Astrocyte (in vitro differentiated cells and primary cell): ENCODE data around the gene OFD1.

Experiments used
- CTCF ChIP-seq: IDR thresholded peaks from 2 replicates; pipeline ENCODE4 v1.5.1; 2011; ENCODE audit warnings: low read depth, mild to moderate bottlenecking, inconsistent platforms, low read length, moderate library complexity; ENCODE audit not compliant: insufficient read depth
- EZH2 ChIP-seq: IDR thresholded peaks from 2 replicates; pipeline ENCODE4 v1.6.1; 2012; ENCODE audit warnings: mild to moderate bottlenecking, low read length, inconsistent platforms; ENCODE audit not compliant: insufficient read depth

GRCh38 chrX:13791559-13791958 lies 57.0 kb downstream of the OFD1 start:
- TF ChIP-seq EZH2 (no peak), CTCF (no peak)
